Lower lobe of right lung (tissue), 2 donors: ENCODE measurements around the gene COL18A1. TPM values are rescaled to one million over a fixed set of nuclear protein-coding genes. Genes with fewer than 3 reads are reported as not detected.
A peak's percentile ranks its signal among the peaks of the same experiment; 100 is the strongest.

Source experiments
- ATAC-seq, 2 donors: fragments of 200-7000 bp; cut with Tn5 transposase; one replicate each; pipeline ENCODE4 v1.9.1; 2020 to 2022; ENCODE audit warnings: mild to moderate bottlenecking in 2 of 2, moderate library complexity in 2 of 2
- DNase-seq: peaks from one replicate; pipeline ENCODE4 v3.0.0-alpha.2; 2020
- H3K27ac ChIP-seq: fragments of 200-600 bp; one replicate; pipeline ENCODE4 v1.8.0; 2022
- H3K27me3 ChIP-seq: fragments of 200-600 bp; one replicate; pipeline ENCODE4 v1.8.0; 2022; ENCODE audit warnings: low read depth
- H3K36me3 ChIP-seq: fragments of 200-600 bp; one replicate; pipeline ENCODE4 v1.8.0; 2022; ENCODE audit warnings: mild to moderate bottlenecking
- H3K4me1 ChIP-seq: fragments of 200-600 bp; one replicate; pipeline ENCODE4 v1.8.0; 2022
- H3K4me3 ChIP-seq: fragments of 200-600 bp; one replicate; pipeline ENCODE4 v1.8.0; 2022; ENCODE audit warnings: mild to moderate bottlenecking
- H3K9me3 ChIP-seq: fragments of 200-600 bp; one replicate; pipeline ENCODE4 v1.8.0; 2022
- intact Hi-C: fragments of 100-400 bp; cut with DNase I; formaldehyde crosslinking; loops from one replicate; pipeline ENCODE4 v1.11.0; 2022
- total RNA-seq: library from RNA; stranded (reverse); fragmentation: NEBNext Ultra II Directional; extraction: Animal tissue kit (Norgen Biotek cat#: 25700); gene quantifications from one replicate; pipeline ENCODE4 v1.2.1, GENCODE V29; 2021
- TF ChIP-seq, protein P1 (sequence below): fragments of 200-600 bp; IDR thresholded peaks from one replicate; pipeline ENCODE4 v1.8.0; 2022; ENCODE audit warnings: antibody characterized with exemption, mild to moderate bottlenecking
- donor health status: DM: no; HTN: yes; CAD: no; lungs with severe emphysema.

COL18A1 gene
- total RNA-seq, 1 donor from 2014 or later, result 45.1 TPM

DNA sequence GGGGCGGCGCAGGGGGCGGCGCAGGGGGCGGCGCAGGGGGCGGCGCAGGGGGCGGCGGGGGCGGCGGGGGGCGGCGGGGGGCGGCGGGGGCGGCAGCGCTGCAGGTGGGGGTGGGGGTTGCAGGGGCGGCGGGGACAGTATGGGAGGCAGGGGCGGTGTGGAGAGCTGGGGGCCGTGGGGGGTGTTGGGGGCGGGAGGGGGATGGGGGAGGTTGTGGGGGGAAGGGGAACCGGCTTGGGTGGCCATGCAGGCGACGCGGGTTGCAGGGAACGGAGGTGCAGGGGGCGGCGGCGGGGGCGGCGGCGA is 150.2 kb downstream of the COL18A1 start:
- H3K27ac ChIP-seq, result no peak overlapping the region
- TF ChIP-seq, protein P1, sequence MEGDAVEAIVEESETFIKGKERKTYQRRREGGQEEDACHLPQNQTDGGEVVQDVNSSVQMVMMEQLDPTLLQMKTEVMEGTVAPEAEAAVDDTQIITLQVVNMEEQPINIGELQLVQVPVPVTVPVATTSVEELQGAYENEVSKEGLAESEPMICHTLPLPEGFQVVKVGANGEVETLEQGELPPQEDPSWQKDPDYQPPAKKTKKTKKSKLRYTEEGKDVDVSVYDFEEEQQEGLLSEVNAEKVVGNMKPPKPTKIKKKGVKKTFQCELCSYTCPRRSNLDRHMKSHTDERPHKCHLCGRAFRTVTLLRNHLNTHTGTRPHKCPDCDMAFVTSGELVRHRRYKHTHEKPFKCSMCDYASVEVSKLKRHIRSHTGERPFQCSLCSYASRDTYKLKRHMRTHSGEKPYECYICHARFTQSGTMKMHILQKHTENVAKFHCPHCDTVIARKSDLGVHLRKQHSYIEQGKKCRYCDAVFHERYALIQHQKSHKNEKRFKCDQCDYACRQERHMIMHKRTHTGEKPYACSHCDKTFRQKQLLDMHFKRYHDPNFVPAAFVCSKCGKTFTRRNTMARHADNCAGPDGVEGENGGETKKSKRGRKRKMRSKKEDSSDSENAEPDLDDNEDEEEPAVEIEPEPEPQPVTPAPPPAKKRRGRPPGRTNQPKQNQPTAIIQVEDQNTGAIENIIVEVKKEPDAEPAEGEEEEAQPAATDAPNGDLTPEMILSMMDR, result no peak
- no peaks in the 10 kb centered on the region for H3K36me3 ChIP-seq
- DNase-seq, result no peak
- intact Hi-C loops, result no loop called here
- H3K4me3 ChIP-seq, result peak overlapping the region; percentile 59
- H3K27me3 ChIP-seq, result no peaks in the 10 kb centered on the region
- H3K4me1 ChIP-seq, result peaks cover 22% of the 10 kb centered on the region
- H3K9me3 ChIP-seq, result no peaks in the 10 kb centered on the region
- no peak for ATAC-seq

DNA sequence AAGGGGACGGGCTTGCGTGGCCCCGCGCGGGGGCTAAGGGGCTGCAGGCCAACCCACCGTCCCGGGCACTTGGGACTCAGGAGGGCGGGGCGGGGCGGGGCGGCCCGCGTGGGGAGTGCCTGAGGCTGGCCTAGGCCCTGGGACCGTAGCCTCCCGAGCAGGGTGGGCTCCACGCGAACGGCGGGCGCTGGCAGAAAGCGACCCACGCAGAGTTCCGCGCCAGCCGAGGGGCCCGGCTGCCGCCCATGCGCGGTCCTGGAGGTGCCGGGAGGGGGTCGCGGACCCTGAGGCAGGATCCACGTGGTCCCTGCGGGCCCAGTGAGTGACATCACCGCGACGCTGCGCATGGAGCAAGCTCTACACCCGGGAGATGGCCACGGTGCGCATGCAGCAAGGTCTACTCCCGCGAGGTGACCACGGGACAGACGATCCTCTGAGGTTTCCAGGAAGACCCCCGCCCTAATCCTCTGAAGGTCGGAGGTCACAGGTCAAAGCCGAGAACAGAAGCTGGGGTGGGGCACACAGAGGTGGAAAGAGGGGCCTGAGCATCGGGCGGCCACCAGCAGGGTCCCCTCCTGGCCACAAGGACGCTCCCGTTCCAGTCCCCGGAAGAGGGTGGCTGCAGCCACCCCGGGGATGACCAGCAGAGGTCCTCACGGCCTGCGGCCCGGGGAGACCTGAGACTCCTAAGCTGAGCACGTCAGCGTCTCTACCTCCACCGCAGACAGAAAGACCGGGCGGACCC is 150.8 kb downstream of the COL18A1 start:
- intact Hi-C loops, result no loop called here
- DNase-seq, result peak; percentile 85

GRCh38 chr21:45556302-45556644 is 151.3 kb downstream of the COL18A1 start:
- no peaks in the 10 kb centered on the region for H3K9me3 ChIP-seq
- no peaks in the 10 kb centered on the region for H3K27me3 ChIP-seq
- no peak for ATAC-seq
- TF ChIP-seq, protein P1, result peak; percentile 15
- peak overlapping the region; percentile 77 for H3K27ac ChIP-seq
- intact Hi-C loops, result no loop called here
- no peak for DNase-seq
- peak overlapping the region; percentile 59 for H3K4me3 ChIP-seq
- no peaks in the 10 kb centered on the region for H3K36me3 ChIP-seq
- H3K4me1 ChIP-seq, result peaks cover 15% of the 10 kb centered on the region

More for the DNA sequence above, 150.8 kb downstream of the COL18A1 start:
- ATAC-seq, result peak; percentile 17 to 87
- H3K9me3 ChIP-seq, result no peaks in the 10 kb centered on the region
- peaks cover 19% of the 10 kb centered on the region for H3K4me1 ChIP-seq
- H3K27ac ChIP-seq, result peak overlapping the region; percentile 77
- H3K36me3 ChIP-seq, result no peaks in the 10 kb centered on the region
- TF ChIP-seq, protein P1, result peak; percentile 59
- peak overlapping the region; percentile 59 for H3K4me3 ChIP-seq
- H3K27me3 ChIP-seq, result no peaks in the 10 kb centered on the region

DNA sequence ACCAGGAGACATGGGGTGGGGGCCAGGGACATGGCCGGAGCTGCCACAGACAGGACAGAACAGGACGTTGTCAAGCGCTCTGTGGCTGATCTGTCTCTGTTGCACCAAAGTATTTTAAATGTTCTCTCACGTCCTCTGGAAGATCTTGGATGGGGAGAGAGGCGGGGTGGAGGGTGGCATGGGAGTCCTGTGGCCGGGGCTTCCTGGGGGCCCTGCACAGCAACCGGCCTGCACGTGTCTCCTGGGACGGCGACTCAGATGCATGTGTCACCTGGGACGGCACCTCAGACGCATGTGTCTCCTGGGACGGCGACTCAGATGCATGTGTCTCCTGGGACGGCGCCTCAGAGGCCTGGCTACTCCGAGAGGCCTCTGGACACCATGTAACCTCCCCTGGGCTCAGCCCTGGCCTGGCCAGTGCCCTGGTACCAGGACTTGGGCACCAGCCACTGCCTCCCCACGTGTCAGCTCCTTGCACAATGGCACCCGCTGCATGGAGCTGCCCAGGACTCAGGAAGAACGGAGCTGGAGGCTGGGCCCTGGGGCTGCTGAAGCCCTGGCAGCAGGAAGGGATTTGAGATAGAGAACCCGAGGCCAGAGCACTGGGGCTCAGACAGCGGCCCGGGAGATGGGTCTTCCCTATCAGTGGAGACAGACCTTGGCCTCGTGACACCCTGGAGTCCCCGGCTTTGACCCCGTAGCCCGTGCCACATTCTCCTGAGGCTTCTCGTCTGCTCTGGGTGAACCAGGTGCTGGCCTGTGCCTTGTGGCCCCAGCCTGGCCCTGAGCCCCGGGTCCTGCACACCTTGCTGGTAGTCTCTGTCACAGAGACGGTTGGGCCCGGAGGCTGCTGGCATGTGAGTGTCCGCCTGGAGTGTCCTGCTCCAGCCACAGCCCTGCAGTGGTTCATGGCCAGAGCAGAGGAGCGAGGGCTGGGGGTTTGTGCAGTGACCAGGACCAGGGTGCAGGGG is 152.0 kb downstream of the COL18A1 start:
- Histone ChIP-seq H3K9me3 (no peaks in the 10 kb centered on the region), H3K27ac (no peak overlapping the region), H3K27me3 (no peaks in the 10 kb centered on the region), H3K4me3 (no peak overlapping the region), H3K36me3 (no peaks in the 10 kb centered on the region), H3K4me1 (peaks cover 8% of the 10 kb centered on the region)
- peak; percentile 51 for DNase-seq
- peak; percentile 2 to 20 for ATAC-seq
- intact Hi-C loops, result no loop called here
- TF ChIP-seq, protein P1, result no peak

DNA sequence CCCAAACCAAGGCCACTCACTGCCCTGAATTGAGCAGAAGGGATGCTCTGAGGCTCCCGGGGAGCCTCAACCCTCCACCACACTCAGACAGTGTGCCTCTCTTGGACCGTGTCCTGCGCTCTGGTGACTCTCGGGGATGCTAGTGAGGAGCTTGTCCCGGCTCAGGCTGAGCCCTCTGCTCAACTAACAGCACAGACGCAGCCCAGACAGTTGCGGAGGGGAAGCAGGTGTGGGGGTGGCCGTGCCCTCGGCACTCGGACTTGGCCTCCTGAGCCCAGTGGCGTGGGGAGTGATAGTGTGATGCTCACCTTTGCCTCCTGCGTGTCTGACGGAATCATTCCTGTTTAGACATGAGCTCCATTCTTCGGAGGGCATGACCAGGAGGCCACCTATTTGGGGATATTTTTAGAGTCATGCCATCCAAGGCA is 152.7 kb downstream of the COL18A1 start:
- no peaks in the 10 kb centered on the region for H3K9me3 ChIP-seq
- intact Hi-C loops, result no loop called here
- peaks cover 5% of the 10 kb centered on the region for H3K4me1 ChIP-seq
- DNase-seq (no peak), ATAC-seq (no peak)
- H3K4me3 ChIP-seq, result no peak overlapping the region
- no peak overlapping the region for H3K27ac ChIP-seq
- H3K36me3 ChIP-seq, result no peaks in the 10 kb centered on the region
- no peaks in the 10 kb centered on the region for H3K27me3 ChIP-seq
- TF ChIP-seq, protein P1, result no peak
